ENCODE measurements around the gene SMYD3.

SMYD3 gene

GRCh38 chr1:245812278-245812677, 694.8 kb downstream of the SMYD3 start:
- DNase-seq (ENCODE audit: low read depth): no peak
- no peak overlapping the region for H3K4me3 ChIP-seq (ENCODE audit: low read depth, low read length)
- no peak for TF ChIP-seq CTCF (IDR thresholded peaks at IDR 0.05; ENCODE audit: insufficient read depth, low read depth, low read length, missing control alignments)

GRCh38 chr1:245810789-245811337, 696.2 kb downstream of the SMYD3 start:
- no peak for TF ChIP-seq CTCF (IDR thresholded peaks at IDR 0.05; ENCODE audit: insufficient read depth, low read depth, low read length, missing control alignments)
- no peak overlapping the region for H3K4me3 ChIP-seq (ENCODE audit: low read depth, low read length)
- DNase-seq (ENCODE audit: low read depth): peak; percentile 11

- peak; percentile 9 for DNase-seq (ENCODE audit: low read depth)
- no peak for TF ChIP-seq CTCF (IDR thresholded peaks at IDR 0.05; ENCODE audit: insufficient read depth, low read depth, low read length, missing control alignments)
- no peak overlapping the region for H3K4me3 ChIP-seq (ENCODE audit: low read depth, low read length)
Measured at GRCh38 chr1:245810181-245810769, 696.8 kb downstream of the SMYD3 start.

- H3K4me3 ChIP-seq (ENCODE audit: low read depth, low read length): no peak overlapping the region
- no peak for TF ChIP-seq CTCF (IDR thresholded peaks at IDR 0.05; ENCODE audit: insufficient read depth, low read depth, low read length, missing control alignments)
- DNase-seq (ENCODE audit: low read depth): no peak
Measured at GRCh38 chr1:245809361-245809760, 697.7 kb downstream of the SMYD3 start.

- DNase-seq (ENCODE audit: low read depth): peak; percentile 51
- TF ChIP-seq CTCF (IDR thresholded peaks at IDR 0.05; ENCODE audit: insufficient read depth, low read depth, low read length, missing control alignments): no peak
- H3K4me3 ChIP-seq (ENCODE audit: low read depth, low read length): peak overlapping the region; percentile 3; the same call in 1 of the 2 replicates
Measured at GRCh38 chr1:245807954-245808719, 698.9 kb downstream of the SMYD3 start.

GRCh38 chr1:245807306-245807705, 699.8 kb downstream of the SMYD3 start:
- H3K4me3 ChIP-seq (ENCODE audit: low read depth, low read length): no peak overlapping the region; the same call in 1 of the 2 replicates
- DNase-seq (ENCODE audit: low read depth): peak; percentile 89
- no peak for TF ChIP-seq CTCF (IDR thresholded peaks at IDR 0.05; ENCODE audit: insufficient read depth, low read depth, low read length, missing control alignments)
